TTC549 (cell line): ENCODE results near the gene CCL24.
"Not testable (repeated sequence)": the region's sequence is repeated elsewhere in the genome, so short reads cannot be mapped to it uniquely, and the experiment has no call there.

Experiments used
- FAIRE-seq: peaks from 2 replicates; lab custom pipeline; 2012; peaks lifted over from hg19 to GRCh38; lab: Jason Lieb, UNC

The CCL24 gene, protein sequence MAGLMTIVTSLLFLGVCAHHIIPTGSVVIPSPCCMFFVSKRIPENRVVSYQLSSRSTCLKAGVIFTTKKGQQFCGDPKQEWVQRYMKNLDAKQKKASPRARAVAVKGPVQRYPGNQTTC

DNA sequence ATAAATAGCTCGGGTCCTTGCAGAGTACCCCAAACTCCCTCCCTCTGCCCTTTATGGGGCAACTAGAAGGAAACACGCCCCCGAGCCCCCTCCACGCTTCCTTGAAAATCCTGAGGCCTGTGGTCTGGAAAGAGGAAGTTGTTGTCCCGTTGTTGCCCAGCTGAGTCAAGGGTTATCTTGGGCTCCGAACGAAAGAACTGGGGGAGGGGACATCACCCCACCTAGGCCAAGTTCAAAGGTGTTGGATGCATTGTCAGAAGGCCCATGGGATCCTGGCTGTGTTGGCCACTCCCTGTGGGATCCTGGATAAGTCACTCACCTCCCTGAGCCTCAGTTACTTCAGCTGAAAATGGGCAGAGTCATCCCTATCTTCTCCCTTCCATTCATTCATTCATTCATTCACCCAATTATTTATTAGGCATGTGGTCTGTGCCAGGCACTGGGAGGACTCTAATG lies at the start of gene CCL24:
Gene CCL24, minus strand, starts transcription at position 26 of the 456 bp plus-strand sequence. CDS start 91 bp downstream, outside the sequence.
- no peak for FAIRE-seq

DNA sequence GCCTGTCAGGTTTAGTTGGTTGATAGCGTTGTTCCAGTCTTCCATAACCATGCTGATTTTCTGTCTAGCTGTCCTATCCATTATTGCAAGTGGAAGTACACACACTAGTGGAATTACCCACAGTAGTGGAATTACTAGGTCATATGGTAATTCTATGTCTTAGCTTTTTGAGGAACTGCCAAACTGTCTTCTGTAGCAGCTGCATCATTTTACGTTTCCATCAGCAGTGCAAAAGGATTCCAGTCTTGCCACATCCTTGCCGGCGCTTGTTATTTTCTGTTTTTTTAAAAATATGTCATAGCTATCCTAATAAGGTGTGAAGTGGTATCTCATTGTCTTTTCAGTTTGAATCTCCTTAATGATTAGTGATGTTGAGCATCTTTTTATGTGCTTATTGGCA lies 48.0 kb upstream of the CCL24 start:
- FAIRE-seq = no peak

DNA sequence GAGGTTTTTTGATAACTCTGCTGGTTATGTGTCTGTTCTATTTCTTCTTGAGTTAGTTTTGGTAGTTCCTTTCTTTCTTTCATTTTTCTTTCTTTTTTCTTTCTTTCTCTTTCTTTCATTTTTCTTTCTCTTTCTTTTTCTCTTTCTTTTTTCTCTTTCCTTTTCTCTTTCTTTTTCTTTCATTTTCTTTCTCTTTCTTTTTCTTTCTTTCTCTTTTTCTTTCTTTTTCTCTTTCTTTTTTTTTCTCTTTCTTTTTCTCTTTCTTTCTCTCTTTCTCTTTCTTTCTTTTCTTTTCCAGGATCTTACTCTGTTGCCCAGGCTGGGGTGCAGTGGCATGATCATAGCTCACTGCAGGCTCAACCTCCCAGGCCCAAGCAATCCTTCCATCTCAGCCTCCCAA lies 44.8 kb upstream of the CCL24 start:
- no peak for FAIRE-seq

DNA sequence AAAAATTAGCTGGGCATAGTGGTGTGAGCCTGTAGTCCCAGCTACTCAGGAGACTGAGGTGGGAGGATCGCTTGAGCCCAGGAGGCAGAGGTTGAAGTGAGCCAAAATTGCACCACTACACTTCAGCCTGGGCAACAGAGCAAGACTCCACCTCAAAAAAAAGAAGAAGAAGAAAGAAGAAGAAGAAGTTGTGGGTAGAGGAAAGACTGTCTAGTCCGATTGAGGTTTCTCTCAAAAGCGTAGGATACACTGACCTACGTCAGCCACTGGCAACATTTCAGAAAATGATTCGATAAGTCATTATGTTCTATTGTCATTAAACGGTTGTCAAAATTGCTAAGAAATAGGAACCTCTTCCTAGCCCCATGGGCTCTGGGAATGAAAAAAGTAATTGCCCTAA lies 42.9 kb upstream of the CCL24 start:
- FAIRE-seq = no peak

DNA sequence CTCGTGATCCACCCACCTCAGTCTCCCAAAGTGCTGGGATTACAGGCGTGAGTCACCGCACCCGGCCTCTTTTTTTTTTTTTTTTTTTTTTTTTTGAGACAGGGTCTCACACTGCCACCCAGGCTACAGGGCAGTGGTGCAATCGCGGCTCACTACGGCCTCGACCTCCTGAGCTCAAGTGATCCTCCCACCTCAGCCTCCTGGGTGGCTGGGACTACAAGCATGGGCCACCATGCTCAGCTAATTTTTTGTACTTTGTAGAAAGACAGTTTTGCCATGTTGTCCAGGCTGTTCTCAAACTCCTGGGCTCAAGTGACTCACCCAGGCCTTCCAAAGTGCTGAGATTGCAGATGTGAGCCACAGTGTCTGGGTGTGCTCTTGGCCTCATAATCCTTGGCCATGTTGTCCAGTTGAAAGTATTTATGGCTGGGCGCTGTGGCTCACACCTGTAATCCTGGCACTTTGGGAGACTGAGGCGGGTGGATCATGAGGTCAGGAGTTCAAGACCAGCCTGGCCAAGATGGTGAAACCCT lies 41.3 kb upstream of the CCL24 start:
- FAIRE-seq = not testable (repeated sequence)

DNA sequence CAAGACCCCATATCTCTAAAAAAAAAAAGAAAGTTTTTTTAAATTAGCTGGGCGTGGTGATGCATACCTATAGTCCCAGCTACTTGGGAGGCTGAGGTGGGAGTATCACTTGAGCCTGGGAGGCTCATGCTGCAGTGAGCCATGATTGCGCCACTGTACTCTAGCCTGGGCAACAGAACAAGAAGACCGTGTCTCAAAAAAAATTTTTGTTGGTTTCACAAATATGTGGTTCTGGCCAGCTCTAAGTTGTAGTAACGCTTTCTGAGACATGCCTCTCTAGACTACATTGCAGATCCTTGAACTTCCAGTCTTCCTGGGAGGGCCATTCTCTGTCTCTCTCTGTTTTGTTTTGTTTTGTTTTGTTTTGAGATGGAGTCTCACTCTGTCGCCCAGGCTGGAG lies 40.6 kb upstream of the CCL24 start:
- FAIRE-seq = no peak

DNA sequence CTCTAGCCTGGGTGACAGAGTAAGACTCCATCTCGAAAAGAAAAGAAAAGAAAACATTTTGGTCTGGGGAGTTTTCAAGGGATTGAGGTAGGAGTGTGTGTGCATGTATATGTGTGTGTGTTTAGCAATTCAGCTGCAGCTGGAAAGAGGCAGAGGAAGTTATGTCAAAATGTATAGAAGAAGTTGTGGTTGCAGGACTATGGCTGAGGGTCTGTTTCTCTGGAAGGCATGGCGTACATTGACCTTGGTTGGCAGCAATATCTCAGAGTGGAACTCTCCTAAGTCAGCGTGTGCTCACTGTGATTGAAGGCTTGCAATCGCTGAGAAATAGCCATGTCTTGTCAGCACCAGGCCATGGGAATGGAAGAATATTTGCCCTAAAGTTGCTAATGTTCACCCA lies 36.6 kb upstream of the CCL24 start:
- FAIRE-seq = no peak

DNA sequence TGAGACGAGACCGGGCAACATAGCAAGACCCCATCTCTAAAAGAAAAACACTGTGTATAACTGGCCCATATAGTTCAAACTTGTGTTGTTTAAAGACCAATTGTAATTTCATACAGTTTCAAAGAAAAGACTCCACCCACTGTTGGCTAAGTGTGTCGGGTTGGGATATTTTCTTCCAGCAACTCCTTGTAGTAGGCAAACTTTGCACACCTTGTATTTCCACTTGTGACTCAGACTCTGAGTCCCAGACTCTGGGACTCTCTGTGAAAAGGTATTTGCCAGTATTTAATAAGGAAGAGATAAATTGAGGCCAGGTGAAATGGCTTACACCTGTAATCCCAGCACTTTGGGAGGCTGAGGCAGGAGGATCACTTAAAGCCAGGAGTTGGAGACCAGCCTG lies 36.0 kb upstream of the CCL24 start:
- no peak for FAIRE-seq

DNA sequence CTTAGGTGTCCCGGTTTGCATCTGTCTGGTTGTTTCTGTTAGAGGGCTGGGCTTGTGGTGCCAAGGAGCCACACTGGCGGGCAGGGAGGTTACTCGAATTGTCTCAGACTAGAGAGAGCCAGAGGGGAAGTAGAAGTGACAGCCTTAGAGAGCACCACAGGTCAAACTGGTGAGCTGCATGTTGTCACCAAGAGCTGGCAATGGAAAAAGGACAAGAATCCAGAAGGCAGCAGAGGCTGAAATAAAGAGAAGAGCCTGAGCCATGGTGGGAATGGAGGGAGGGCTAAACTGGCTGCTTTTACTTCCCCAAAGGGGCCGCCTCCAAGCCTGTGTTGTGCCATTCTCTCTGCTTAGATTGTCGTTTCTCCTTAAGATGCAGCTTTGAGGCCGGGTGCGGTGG lies 34.1 kb upstream of the CCL24 start:
- no peak for FAIRE-seq

DNA sequence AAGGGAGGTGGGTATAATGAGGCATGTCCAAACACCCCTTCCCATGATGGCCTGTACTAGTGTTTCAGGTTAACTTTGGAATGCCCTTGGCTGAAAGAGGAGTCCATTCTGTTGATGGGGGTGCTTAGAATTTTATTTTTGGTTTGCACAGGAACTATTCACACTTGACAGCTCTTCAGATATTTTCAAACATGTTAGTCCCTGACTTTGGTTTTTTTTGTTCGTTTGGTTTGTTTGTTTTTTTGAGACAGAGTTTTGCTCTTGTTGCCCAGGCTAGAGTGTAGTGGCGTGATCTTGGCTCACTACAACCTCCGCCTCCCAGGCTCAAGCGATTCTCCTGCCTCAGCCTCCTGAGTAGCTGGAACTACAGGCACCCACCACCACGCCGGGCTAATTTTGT lies 31.5 kb upstream of the CCL24 start:
- FAIRE-seq = not testable (repeated sequence)

DNA sequence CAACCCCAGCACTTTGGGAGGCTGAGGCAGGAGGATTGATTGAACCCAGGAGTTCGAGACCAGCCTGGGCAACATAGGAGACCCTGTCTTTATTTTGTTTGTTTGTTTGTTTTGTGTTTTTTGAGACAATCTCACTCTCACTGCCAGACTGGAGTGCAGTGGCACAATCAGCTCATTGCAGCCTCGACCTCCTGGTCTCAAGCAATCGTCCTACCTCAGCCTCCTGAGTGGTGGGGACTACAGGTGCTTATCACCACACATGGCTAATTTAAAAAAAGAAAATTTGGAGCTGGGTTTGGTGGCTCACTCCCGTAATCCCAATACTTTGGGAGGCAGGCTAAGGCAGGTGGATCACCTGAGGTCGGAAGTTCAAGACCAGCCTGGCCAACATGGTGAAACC lies 30.6 kb upstream of the CCL24 start:
- FAIRE-seq = no peak

DNA sequence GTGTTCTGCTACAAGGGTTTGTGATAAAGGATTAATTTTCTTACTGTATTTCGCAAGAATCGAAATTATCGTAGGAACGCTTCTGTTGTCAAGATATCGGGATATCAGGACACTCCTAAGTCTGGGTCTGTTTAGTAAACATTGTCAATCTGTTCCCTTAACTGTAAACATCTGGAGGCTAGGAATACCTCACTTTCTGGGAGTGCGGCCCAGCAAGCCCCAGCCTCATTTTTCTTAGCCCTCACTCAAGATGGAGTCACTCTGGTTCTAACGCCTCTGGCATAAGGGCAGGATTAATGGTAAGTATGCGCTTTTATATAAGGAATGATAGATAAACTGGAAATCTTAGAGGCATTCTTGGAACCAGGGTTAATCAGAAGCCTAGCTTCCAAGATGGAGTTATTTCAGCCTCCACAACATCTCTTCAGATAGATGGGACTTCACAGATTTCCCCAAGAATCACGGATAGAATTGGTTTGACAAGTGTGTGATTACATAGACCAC lies 30.1 kb upstream of the CCL24 start:
- no peak for FAIRE-seq

DNA sequence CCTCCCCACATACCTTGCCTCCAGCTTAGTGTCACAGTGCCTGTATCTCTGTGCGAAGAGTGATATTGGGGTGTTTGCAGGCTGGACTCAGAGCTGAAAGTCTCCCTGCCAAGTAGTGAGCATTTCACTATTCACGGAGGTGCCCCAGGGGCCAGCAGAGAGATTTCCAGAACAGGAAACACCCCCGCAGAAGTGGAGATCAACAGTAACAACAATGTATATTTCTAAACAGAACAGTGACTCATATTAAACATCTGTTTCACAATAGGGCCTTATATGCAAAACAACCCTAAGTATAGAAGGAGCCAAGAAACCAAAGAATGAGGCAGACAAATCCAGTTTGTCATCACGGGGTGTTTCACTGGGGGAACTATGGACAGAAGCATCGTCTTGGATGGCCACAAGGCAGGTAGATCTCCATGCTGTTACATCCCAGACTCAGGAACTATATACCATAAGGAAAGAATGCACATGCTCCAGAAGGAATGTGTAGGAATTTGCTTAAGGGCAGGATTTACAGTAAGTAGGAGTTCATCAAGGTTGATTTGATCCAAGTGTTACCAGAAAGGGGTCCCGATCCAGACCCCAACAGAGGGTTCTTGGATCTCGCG lies 29.3 kb upstream of the CCL24 start:
- FAIRE-seq = no peak

DNA sequence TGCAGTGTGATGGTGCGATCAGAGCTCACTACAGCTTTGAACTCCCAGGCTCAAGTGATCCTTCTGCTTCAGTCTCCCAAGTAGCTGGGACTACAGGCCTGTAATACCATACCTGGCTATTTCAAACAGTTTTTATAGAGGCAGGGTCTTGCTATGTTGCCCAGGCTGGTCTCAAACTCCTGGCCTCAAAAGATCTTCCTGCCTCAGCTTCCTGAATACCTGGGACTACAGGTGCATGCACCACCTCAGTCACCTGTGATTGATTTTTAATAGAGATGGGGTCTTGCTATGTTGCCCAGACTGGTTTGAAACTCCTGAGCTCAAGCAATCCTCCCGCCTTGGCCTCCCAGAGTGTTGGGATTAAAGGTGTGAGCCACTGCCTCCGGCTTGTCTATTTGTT lies 26.4 kb upstream of the CCL24 start:
- no peak for FAIRE-seq

DNA sequence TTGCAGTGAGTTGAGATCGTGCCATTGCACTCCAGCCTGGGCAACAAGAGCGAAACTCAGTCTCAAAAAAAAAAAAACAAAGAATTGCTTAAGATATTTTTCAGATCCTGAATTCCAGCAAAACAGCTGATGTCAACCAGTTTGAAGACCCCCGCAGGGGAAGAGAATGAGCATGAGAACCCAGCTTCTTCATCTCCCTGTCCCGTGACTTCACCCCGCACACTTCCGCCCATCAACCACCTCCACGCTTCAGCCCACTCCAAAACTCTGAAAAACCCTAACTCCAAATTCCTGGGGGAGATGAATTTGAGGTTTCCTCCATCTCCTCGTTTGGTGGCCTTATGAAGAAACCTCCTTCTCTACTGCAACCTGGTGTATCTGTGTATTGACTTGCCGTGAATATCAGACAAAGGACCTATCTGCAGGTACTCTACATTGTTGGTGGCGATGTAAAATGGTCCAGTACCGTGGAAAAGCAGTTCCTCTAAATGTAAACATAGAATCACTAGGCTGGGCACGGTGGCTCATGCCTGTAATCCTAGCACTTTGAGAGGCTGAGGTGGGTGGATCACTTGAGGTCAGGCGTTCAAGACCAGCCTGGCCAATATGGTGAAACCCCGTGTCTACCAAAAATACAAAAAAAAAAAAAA lies 24.8 kb upstream of the CCL24 start:
- not testable (repeated sequence) for FAIRE-seq

DNA sequence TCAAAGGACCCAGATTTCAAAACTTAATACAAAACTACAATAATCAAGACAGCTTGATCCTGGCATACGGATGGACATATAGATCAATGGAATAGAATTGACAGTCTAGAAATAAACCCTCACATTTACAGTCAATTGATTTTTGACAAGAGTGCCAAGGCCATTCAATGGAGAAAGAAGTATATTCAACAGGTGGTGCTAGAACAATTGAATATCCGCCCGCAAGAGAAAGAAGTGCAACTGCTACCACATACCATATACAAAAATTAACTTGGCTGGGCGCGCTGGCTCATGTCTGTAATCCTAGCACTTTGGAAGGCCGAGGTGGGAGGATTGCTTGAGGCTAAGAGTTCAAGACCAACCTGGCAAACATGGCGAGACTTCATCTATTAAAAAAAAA lies 23.2 kb upstream of the CCL24 start:
- FAIRE-seq = no peak

DNA sequence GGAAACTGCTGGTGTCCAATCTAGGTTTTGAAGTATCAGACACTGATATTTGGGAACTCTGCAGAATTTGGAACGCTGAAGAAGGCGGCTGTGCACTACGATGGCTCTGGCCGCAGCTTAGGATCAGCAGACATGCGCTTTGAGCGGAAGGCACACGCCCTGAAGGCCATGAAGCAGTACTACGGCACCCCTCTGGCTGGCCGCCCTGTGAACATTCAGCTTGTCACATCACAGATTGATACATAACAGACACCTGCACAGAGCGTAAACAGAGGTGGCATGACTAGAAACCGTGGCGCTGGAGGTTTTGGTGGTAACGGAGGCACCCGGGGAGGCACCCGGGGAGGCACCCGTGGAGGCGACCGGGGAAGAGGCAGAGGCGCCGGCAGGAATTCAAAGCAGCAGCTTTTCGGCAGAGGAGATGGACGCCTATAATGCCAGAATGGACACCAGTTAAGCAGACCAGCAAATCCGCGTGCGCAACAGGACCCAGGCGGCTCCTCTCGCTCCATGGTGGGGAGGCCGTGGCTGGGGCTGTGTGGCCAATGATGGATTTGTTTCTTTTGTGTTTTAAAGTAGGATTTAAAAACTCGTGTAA lies 22.2 kb upstream of the CCL24 start:
- FAIRE-seq = no peak

DNA sequence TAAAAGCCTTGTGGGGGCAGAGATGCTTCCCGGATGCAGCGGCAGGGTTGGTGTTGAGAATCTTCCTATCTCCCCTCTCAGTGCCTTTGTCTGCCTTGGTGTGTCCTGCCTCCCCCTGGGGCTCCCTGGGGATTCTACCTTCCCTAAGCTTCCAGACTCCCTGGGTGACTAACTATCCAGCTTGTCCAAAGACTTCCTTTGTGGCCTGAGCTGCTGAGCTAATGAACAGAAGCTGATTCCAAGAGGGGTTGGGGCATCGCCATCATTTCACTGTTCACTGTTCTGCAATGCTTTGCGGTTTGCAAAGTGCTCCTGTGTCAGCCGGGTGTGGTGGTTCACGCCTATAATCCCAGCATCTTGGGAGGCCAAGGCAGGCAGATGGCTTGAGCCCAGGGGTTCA lies 20.1 kb upstream of the CCL24 start:
- FAIRE-seq = not testable (repeated sequence)

DNA sequence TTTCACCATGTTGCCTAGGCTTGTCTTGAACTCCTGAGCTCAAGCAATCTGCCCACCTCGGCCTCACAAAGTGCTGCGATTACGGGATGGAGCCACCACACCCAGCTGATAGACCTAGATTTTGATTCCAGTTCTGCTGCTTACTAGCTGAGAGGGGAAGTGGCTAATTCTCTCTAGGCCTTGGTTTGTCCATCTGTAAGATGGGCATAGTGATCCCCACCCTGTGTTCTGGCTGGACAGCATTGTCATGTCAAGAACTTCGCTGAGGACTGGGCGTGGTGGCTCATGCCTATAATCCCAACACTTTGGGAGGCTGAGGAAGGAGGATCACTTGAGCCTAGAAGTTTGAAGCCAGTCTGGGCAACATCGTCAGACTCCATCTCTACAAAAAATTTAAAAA lies 17.4 kb upstream of the CCL24 start:
- FAIRE-seq = no peak

DNA sequence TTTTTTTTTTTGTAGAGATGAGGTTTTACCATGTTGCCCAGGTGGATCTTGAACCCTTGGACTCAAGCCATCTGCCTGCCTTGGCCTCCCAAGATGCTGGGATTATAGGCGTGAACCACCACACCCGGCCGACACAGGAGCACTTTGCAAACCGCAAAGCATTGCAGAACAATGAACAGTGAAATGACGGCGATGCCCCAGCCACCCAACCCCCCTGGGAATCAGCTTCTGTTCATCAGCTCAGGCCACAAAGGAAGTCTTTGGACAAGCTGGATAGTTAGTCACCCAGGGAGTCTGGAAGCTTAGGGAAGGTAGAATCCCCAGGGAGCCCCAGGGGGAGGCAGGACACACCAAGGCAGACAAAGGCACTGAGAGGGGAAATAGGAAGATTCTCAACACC lies 16.1 kb upstream of the CCL24 start:
- not testable (repeated sequence) for FAIRE-seq

DNA sequence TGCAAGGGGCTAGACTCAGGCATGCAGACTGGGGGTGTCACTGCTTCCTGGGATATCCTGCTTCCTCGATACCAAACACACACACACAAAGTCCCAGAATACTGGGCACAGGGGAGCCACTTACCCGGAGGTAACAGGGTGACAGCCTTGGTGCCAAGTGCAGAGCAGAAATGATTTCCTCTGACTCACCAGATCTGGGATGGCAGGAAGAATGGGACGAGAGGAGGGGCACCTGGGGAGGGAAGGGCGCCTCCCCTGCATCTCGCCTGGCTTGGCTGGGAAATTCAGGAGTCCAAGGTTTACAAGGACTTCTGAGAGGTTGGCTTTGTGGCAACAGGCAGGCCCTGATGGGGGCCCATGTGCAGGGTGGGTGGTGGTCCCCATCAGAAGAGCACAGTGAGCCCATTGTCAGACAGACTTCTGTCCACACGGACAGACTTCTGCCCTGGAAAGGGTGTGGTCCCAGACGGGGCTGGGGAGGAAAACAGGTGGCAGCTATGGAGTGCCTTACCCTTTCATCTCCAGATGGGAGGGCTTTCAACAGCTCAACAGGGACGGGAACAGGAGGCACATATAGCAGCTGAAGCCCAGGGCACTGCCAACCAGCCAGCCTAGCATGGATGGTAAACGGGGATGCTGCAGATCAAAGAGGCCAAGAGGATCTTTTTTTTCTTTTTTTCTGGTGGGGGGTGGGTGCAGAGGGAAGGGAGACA lies 9.7 kb upstream of the CCL24 start:
- no peak for FAIRE-seq

DNA sequence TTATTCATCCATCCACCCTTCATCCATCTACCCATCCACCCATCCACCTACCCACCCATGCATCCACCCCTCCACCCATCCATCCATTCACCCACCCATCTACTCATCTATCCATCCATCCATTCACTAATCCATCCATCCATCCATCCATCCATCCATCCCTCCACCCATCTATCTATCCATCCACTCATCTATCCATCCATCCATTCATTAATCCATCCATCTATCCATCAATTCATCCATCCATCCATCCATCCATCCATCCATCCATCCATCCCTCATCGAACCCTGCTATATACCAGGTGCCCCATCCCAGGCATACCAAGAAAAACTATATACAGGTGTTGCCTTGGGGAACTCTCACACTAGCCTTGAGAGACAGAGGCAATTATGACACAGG lies 7.1 kb upstream of the CCL24 start:
- FAIRE-seq = no peak

DNA sequence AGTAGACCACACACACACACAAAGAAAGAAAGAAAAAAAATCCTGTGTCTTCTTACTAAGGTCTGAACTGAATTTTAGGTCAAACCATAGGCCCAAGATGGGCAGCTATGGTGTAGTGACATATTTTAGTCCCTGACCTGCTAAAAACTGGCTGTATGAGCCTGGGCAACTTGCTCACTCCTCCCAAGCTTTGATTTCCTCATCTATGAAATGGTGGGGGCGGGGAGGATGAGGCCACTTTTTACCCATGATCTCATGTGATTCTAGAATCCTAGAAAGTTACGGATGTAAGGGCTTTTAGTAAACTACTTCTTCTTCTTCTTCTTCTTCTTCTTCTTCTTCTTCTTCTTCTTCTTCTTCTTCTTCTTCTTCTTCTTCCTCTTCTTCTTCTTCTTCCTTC lies 6.1 kb upstream of the CCL24 start:
- FAIRE-seq = no peak
